GM18511 (cell line): ENCODE measurements around the gene STX3.
"Not testable (repeated sequence)": the region's sequence is repeated elsewhere in the genome, so short reads cannot be mapped to it uniquely, and the experiment has no call there.

ENCODE experiments used
- ATAC-seq: cut with Tn5 transposase; IDR thresholded peaks from one replicate; pipeline ENCODE4 v1.9.1; 2021; ENCODE audit warnings: mild to moderate bottlenecking, moderate library complexity; ENCODE audit not compliant: unreplicated experiment

STX3 gene

GRCh38 chr11:59785818-59786217 is 30.6 kb downstream of the STX3 start:
- ATAC-seq = no peak

GRCh38 chr11:59787255-59787588 is 32.0 kb downstream of the STX3 start:
- no peak for ATAC-seq

DNA sequence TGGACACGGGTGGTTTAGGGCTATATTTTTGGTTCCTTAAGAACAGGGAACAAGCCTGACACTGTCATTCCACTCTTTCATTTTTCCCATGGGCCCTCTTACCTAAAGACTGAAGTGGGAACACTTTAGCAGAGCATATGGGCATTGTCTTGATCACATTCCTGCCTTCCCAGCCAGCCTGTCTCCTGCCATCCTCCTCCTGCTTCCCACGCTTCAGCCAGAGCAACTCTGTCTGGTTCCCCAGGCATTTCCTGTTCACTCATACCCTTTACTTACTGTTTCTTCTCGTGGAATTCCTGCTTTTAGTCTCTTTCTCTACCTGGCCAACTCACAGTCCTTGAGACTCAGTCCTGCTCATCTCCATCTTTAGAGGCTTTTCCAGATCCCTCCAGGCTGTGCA is 32.6 kb downstream of the STX3 start:
- no peak for ATAC-seq

DNA sequence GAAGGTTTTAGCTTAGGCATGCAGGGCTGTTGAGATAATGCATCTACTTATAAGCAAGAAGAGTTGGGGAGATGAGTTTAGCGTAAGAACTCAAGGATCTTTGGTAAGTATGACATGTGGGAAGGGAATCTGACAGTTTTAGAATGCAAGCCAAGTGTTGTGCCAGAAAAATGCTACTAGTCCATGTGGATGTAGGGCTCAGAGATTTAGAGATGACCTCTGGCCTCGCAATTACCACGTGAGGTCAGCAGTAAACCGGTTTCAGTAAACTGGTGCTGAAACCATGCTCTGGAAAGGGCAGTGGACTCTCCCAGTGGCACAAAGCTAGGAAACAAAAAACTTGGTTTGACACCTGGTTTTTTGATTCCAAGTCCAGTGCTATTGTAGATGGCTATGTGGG is 36.5 kb downstream of the STX3 start:
- ATAC-seq = no peak

DNA sequence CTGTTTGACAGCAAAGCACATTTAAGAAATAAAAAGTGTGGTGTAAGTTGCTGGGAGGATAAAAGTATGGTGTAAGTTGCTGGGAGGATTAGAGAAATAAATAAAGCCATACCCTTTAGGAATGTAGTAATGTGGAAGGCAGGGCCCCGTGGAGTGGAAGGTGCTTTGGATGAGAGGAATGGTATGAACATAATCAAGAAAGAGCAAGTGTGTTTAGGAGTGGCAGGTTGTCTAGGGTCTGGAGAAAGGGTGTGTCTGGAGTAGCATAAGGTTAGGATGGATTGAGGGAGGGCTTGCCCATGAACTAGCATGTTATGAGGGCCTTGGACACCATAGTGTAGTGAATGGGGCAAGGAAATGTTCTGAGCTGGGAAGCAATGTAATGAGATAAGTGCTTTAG is 37.3 kb downstream of the STX3 start:
- no peak for ATAC-seq

- no peak for ATAC-seq
Observed at GRCh38 chr11:59794417-59794816, 39.2 kb downstream of the STX3 start.

DNA sequence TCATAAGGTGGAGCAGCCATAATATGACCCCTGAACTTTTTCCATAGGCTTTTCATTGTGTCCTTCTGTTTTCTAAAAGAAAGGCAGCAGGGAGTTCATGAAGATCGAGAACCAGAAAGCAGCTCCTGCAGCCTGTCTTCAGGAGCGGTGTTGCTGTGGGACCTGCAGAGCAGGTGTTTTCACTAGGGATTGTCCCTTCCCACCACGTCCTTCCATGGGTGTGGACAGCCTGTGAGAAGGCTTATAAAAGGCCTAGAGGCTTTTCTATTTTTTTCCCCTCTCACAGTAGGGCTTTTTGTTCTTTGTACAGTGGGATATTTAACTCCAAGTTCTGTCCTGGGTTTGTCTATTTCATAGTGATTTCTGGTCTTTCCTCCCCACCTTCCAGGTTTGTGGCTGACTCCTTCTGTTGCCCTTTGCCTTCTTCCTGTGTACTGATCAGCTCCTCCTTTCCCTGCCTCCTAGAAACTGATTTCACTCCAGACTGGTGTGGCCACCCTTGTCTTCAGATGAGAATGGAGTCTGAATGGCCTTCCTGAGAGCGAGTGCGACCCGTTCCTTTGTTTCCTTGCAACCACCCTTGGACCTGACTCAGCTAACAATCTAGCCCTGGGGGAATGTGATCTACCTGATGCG is 45.3 kb downstream of the STX3 start:
- no peak for ATAC-seq

DNA sequence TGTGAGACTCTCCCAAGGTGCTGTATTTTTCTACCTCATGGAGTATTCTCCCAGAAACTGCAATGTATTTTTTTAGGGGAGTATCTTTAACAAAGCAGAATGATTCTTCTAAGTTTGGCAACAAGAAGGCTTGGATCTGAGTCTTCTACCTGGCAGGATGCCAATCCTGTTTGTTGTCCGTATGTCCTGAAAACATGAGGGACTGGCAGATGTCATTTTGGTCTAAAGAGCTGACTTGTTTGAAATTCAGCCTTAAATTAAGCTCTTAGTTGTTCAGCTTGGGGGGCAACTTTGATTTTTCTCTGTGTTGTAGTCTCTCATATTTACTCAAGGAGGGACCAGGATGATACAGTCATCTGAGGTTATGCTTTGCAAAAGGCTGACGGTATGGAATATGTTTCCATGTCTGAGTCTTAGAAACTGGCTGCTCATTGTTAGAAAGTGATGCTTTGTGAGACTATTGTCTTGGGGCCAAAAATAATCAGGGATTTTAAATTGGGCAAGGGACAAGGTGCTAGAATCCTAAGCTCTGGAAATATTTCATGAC is 46.1 kb downstream of the STX3 start:
- no peak for ATAC-seq

GRCh38 chr11:59801981-59802638 is 46.9 kb downstream of the STX3 start:
- ATAC-seq = peak; percentile 36

GRCh38 chr11:59802639-59803176 is 47.5 kb downstream of the STX3 start:
- peak; percentile 66 for ATAC-seq

- ATAC-seq = no peak
Observed at GRCh38 chr11:59804061-59804460, 48.9 kb downstream of the STX3 start.

GRCh38 chr11:59807047-59807610 is 52.0 kb downstream of the STX3 start:
- ATAC-seq = no peak

DNA sequence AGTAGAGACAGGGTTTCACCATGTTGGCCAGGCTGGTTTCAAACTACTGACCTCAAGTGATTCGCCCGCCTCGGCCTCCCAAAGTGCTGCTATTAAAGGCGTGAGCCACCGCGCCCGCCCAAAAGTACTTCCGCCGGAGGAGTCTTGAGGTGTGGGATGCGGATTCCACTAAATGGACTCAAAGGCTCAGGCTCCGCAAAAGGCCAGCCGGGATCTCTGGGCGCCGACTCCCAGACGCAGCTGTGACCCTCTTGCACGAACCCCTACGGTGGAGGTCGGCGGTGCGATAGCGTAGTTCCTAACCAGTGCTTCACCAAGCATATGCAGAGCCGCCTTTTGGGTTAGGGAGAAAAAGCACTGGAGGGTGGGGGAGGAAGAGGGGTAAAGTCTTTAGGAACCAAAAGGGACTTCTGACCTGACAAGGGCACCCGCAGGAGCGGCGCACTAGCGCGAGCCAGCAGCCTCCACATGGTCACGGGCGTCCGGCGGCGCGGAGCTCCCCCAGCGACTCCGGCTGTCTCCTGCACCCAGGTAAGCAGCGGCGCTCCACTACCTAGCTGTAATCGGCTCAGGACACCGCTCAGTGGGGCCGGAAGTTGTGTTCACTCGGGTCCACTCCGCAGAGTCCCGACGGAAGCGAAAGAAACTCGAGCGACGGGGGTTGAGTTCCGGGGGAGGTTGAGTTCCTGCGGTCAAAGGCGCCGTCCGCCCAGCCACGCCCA is 55.2 kb downstream of the STX3 start, which contains the start of gene MRPL16:
Gene MRPL16 (minus strand): TSS at position 590 of the 722 bp plus-strand sequence. CDS start 120 bp downstream, at position 470.
- ATAC-seq = peak; percentile 97

DNA sequence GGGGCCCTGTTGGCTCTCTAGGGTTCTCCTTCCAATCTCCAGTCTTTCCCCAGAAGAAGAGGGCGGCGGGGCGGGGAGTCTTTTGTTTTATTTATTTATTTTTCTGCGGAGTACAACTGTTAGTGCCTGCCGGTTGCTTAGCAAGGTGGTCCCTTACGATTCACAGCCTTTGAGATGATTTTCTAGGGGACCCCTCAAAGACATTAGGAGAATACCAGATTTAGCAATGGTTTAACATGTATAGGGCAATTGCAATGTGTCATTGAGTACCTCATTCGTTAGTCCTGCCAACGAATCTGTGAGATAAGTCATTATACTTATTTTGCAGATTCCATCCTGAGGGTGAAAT is 55.7 kb downstream of the STX3 start:
- ATAC-seq = peak; percentile 9

GRCh38 chr11:59812220-59812619 is 57.0 kb downstream of the STX3 start:
- no peak for ATAC-seq

- ATAC-seq = no peak
Observed at GRCh38 chr11:59813364-59813763, 58.2 kb downstream of the STX3 start.

DNA sequence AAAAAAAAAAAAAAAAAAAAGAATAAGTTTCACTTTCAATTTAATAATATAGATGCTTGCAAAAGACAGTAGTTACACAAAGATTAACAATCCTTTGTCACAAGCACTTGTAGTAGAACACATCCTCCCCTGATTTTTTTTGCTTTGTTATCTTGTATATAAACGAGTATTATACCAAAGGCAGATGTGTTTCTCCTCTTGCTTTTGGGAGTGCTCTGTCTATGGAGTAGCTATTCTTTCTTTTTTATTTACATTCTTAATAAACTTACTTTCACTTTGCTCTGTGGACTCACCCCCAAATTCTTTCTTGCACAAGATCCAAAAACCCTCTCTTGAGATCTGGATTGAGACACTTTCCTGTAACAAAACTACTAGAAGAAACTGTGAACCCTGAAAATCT is 58.8 kb downstream of the STX3 start:
- ATAC-seq = no peak

- ATAC-seq = no peak
Observed at GRCh38 chr11:59815754-59816153, 60.6 kb downstream of the STX3 start.

DNA sequence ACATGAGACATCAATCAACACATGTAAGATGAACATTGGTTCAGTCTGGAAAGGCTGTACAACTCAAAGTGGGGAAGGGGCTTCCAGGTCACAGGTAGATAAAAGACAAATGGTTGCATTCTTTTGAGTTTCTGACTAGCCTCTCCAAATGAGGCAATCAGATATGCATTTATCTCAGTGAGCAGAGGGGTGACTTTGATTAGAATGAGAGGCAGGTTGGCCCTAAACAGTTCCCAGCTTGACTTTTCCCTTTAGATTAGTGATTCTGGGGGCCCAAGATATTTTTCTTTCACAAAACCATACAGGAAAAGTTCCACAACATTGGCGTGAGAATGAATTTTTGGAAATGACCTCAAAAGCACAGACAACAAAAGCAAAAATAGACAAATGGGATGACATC is 61.3 kb downstream of the STX3 start:
- not testable (repeated sequence) for ATAC-seq

- ATAC-seq = no peak
Observed at GRCh38 chr11:59818572-59818971, 63.4 kb downstream of the STX3 start.

- peak; percentile 95 for ATAC-seq
Observed at GRCh38 chr11:59822989-59823566, 67.9 kb downstream of the STX3 start.
